PFSK-1 (cell line): ENCODE data around the gene WFIKKN1.

Experiments
- FOXP2 ChIP-seq: optimal IDR thresholded peaks from 2 replicates; pipeline ENCODE3; 2011; ENCODE audit warnings: borderline replicate concordance, control low read depth, inconsistent platforms; ENCODE audit not compliant: insufficient read depth; ENCODE audit errors: extremely low read length, extremely low read depth
- POLR2AphosphoS5 ChIP-seq: IDR thresholded peaks from 2 replicates; pipeline ENCODE4 v1.6.1; 2012; ENCODE audit warnings: low read depth, mild to moderate bottlenecking, control low read depth, low read length, moderate library complexity
- REST ChIP-seq, 2 experiments: IDR thresholded peaks; 2 replicates each; pipeline versions ENCODE4 v1.6.1 to v1.8.0; 2011 to 2012; ENCODE audit warnings: low read depth in 2 of 2, low read length in 2 of 2, control low read depth in 1 of 2, inconsistent platforms in 1 of 2, mild to moderate bottlenecking in 1 of 2, moderate library complexity in 1 of 2; ENCODE audit not compliant: insufficient read depth in 1 of 2

GRCh38 chr16:595094-595528, 35.7 kb upstream of the WFIKKN1 start:
- TF ChIP-seq REST (IDR thresholded peaks at IDR 0.05; ENCODE audit: insufficient read depth in 1 of 2, low read depth in 2 of 2, low read length in 2 of 2) = no peak
- TF ChIP-seq FOXP2 = no peak
- no peak for TF ChIP-seq POLR2AphosphoS5
